ENCODE measurements around the gene SHMT2. TPM values are rescaled to one million over a fixed set of nuclear protein-coding genes. Genes with fewer than 3 reads are reported as not detected.
"Not testable (repeated sequence)": the region's sequence is repeated elsewhere in the genome, so short reads cannot be mapped to it uniquely, and the experiment has no call there.

Gene SHMT2
- total RNA-seq, 1 experiment from 2014 or later, result 160 TPM

DNA sequence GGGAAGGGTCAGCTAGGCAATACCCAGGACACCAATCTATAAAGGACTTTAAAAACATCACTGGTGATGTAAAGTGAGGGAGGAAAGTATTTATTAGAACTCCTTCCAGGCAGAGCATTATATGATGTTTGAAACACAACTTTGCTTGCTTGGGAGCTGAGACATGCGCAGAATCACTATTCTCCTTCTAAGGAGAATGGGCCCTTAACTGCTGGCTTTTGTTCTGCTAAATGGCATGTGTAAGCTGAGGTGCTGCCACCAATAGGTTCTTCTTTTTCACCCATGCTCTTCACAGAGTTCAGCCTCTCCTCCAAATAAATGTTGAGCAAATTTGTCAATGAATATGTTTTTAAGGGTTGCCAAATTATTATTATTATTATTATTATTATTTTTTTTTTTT is 17.5 kb downstream of the SHMT2 start:
- in situ Hi-C loops (cut with HindIII; ENCODE audit: low sequenced_read_pairs), result no loop called here
- no peak for DNase-seq (ENCODE audit: low spot score)

DNA sequence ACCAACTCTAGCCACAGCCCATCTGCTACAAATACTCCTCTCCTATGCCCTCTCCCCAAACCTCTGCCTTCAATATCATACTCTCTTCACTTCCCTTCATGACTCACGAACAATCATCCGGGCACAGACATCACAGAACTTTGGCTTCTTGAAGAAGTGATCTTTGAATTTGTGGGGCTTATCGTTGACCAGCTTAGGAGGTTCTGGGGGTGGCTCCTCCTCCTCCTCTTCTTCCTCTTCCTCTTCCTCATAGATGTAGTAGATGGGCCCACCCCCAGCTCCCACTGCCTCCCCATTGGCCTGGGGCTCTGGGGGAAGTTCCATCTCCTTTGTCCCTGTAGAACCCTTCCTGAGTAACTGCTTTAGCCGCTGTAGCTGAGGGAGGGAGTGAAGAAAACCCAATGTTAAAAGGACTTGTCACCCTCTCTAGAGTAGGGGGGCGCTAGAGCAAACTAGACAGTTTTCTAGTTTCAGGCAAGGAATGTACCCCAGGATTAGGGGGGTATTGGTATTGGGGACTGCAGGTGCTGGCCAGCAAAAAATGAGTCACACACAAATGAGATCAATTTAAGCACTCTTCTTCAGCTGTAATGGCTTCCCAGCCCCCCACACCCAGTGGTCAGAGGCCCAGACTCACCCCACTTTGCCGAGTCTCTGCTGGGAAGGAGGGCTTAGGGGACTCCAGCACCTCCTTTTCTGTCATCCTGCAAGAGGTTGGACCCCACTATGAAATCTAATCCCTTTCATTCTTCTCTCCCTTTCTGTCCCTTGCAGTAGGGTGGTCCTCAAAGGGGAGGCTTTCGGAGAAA is 19.6 kb downstream of the SHMT2 start:
- no peak for DNase-seq (ENCODE audit: low spot score)
- in situ Hi-C loops (cut with HindIII; ENCODE audit: low sequenced_read_pairs), result no loop called here

DNA sequence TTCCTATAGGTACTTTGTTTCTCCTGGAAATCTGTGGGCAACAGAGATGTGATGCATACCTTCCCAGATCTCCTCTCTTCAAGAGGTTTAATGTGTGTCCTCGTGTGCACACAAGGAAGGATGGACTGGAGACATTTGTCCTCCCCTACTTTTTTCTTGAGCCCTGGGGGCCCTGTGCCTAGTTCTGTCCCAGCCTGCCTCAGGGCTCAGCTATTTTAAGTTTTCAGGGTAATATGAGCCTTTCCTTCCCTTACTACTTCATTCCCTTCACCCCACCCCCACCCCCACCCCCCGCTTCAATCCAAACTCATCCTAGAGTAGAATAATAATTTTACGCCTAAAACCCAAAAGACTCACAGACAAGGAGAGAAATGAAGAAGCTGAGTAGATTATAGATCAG is 21.0 kb downstream of the SHMT2 start:
- no peak for DNase-seq (ENCODE audit: low spot score)
- in situ Hi-C loops (cut with HindIII; ENCODE audit: low sequenced_read_pairs), result no loop called here

DNA sequence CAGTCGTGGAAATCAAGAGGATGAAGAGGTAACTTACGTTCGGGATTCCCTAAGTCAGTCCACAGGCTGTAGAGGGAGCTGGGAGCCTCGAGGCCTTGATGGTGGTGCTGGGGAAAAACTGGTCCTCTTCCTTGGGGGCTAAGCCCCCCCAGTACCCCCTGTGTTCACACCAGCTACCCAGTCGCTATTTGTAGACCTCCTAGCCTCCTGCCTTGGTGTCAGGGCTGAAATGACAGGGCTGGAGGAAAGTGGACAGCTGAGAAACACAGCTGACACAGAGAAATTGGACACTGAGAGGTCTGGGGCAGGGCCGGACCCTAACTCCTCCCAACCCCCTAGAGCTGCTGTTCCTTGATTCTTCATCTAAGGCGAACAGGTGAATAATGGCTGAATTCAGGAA is 21.4 kb downstream of the SHMT2 start, which contains the start of gene STAC3:
STAC3 (minus strand) TSS at position 232 of the 400 bp plus-strand sequence. CDS start 1,551 bp downstream, outside the sequence.
- DNase-seq (ENCODE audit: low spot score), result no peak
- in situ Hi-C loops (cut with HindIII; ENCODE audit: low sequenced_read_pairs), result no loop called here

DNA sequence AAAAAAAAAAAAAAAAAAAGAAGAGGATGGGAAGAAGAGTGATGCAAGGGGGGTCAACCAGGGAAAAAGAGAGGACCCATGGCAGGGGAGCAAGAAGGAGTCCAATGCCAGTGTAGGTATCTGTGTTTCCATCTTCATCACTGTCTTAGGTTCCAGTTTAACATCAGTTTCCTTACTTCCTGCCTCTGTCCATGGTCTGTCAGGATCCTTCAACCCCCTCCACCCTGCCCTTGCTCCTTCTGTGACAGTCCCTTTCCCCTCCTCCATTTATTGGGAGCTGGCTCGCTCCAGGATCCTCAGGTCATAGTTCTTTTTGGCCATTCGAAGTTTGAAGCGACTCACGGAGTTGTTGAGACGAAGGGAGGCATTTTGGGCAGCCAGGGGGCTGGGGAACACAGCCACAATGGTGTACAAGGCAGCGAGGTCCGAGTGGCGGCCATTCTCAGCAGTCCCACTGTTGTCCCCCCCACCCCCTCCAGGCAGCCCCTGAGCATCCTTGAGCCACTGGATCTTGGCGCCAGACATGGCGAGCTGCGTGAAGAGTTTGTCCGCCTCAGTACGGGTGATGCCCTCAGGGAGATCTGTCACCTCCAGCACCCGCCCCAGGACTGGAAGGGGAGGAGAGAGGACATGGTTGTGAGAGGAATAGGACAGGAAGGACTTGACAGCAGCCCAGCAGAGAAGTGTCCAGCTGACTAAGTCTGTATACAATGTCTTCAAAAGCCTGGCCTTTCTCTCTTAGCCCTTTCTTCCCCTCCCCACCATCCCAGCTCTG is 25.2 kb downstream of the SHMT2 start:
- in situ Hi-C loops (cut with HindIII; ENCODE audit: low sequenced_read_pairs), result no loop called here
- no peak for DNase-seq (ENCODE audit: low spot score)

DNA sequence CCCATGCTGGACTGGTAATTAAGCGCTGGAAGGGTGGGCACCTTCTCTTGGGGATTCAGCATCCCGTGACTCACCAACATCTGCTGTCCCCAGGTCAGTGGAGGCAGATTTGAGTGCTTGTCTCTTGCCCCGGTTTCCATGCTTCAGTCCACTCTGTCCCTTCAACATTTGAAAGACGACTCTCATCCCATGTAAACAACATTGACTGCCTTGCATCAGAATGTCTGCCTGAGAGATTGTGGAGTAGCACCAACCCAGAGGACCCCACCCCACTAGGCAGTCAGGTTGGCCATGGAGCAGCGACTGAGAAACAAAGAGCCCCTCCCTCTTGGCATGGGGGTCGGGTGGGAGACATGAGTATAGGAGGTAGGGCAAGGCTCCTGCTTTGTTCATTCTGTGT is 26.4 kb downstream of the SHMT2 start:
- DNase-seq (ENCODE audit: low spot score), result no peak
- in situ Hi-C loops (cut with HindIII; ENCODE audit: low sequenced_read_pairs), result no loop called here

DNA sequence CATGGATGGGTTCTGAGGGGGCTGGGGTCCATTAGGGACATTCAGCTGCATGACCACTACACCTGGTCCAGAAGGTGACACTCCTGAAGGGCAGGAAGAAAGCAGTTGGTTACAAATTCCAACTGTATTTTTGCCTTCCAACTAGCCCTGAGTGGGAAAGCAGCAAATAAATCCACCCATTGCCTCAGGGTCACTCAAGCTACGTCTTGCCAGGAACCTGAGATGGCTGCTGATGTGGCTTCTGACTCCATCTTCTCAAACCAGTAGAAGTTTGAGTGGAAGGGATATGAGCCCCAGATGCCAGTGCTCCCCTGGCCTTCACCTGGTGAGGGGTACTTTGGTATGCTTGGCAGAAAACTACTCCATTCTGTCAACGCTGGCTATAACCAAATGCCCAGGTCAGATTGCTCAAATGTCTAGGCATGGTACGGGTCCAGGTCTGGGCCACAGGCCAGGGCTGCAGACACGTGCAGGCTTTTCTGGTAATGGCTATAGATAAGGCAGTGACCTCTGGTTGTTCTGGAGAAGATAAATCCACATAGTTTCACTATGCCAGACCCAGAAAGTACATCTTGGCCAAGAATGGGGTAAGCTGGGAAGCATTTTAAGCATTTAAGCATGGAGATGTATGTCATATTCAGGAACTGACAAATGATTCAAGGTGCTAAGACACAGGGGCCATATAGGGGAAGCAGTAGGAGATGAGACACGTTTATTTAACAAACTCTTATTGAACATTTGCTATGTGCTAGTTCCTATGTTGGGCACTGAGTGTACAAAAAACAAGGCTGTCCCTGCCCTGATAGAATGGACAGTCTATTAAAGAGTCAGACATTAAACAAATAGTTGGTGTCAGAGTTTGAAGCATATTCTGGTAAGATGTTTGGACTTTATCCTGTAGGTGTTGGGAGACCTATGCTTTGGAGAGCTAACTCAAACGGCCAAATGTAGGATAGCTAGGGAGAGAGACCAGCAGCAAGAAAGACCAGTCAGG is 29.8 kb downstream of the SHMT2 start:
- DNase-seq (ENCODE audit: low spot score), result no peak
- in situ Hi-C loops (cut with HindIII; ENCODE audit: low sequenced_read_pairs), result no loop called here

DNA sequence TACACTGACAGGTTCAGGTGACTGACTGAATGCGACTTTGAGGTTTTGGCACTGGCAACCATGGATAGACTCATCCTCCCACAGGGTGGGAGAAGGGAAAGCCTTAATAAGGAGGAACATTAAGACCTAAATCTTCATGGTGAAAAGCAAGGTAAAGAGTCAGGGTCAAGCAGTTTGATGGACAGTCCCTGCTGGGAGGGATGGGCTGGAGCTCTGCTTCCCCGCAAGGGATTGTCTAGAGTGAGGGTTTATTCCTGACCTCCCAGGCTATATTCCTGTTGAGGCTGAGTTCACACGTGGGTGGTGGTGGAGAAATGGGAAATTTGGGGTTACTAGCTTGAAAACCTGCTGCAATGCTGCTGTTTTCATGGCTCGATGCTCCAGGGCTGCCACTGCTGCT is 30.9 kb downstream of the SHMT2 start:
- DNase-seq (ENCODE audit: low spot score), result no peak
- in situ Hi-C loops (cut with HindIII; ENCODE audit: low sequenced_read_pairs), result no loop called here

DNA sequence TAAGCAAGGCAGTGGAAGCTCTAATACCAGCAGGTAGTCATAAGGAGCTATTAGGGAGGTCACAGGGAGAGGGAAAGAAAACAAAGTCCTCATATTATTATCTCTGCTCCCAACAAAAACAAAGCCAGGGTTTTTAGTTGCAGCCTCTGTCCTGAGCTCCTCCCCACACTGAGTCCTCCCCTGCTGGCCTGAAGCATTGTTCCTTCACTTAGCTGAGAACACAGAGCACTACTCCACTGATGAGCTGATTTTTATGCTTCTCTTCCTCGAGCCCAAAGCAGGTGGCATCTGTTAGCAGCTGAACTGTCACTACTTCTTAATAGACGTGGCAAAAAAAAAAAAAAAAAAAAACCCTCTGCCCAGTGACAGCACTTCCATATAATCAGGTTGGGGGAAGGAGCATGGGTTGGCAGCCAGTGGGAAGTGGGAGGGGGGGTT is 31.9 kb downstream of the SHMT2 start:
- peak; percentile 71 for DNase-seq (ENCODE audit: low spot score)
- in situ Hi-C loops (cut with HindIII; ENCODE audit: low sequenced_read_pairs), result no loop called here

DNA sequence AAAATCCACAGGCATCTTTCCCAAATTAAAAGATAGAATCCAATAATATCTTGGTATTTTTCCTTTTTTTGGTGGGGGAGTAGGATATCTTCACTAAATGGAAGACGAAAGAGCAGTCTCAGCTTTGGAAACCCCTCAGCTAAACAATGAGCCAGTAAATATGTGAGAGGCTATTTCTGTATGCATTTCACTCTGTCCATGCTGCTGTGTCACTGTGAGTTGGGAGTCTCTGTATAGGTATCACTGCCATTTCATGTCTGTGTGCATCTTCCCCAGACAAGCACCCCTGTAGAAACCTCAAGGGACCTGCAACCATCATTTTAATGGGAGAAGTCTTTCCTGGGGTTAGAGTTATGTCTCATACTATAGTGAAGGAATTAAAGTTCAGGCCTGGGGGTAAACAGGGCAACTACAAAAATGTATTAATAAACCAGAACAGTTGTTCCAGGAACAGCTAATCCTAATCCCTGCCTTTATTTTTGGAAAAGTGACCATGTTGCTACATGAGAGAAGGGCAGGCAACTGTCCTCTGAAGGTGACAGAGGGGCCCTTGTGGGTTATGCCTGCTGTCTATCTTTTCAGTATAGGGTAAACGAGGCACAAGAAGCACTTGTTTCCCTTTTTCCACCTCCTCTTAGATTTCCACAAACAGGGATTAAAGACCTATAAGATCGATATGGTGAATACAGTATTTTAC is 32.8 kb downstream of the SHMT2 start:
- no peak for DNase-seq (ENCODE audit: low spot score)

DNA sequence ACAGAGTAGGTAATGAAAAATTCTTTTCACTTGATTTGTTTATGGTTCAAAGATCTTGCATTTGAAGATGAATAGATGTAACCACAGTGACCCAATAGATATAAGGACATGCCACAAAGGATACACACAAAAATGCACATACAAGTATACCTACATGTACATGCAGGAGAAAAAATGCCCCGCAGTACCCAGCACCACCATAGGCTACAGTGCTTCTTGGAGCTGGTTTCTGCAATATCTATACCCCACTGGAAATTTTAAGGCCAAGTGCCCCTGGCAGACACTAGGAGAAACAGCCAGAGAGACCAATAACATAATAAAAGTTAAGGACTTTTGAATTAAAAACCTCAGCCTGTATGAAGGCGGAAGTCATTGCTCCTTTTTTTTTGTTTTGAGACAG is 33.6 kb downstream of the SHMT2 start:
- in situ Hi-C loops (cut with HindIII; ENCODE audit: low sequenced_read_pairs), result no loop called here
- DNase-seq (ENCODE audit: low spot score), result no peak

More for the DNA sequence above, 32.8 kb downstream of the SHMT2 start:
- in situ Hi-C loops (cut with HindIII; ENCODE audit: low sequenced_read_pairs), result no loop called here

DNA sequence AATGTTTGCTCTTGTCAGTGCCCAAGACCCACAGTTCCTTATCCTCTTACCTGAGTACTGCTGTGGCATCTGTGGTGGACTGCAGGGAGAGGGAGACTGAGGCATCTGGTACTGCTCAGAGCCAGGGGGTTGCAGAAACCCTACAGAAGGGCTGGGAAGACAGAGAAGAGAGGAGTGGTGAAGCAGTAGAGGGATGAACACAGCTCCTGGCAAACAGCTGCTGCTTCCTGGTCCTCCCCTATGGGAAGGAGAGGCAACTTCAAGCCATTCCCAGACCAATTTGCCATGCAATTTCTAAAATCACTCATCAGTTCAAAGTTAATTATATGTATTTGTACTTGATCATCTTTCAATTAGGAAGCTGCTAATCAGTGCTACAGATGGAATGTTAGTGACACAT is 37.2 kb downstream of the SHMT2 start:
- in situ Hi-C loops (cut with HindIII; ENCODE audit: low sequenced_read_pairs), result no loop called here
- no peak for DNase-seq (ENCODE audit: low spot score)

DNA sequence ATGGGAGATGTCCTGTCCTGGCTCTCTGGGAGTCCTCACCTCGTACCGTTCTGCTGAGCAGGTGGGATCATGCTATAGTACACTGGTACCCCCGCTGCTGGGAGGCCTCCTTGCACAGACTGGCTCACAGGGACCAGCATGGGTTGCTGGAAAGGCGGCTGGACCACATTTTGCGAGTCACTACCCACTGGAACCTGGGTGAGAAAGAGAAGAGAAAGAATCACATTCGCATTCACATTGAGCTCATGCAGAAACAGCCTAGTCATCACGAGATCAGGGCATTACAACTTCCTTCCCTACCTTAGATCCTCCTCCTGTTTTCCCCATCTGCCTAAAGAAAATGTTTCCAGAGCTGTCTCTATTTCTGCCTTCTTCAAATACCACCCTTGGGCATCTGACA is 38.8 kb downstream of the SHMT2 start:
- no peak for DNase-seq (ENCODE audit: low spot score)
- in situ Hi-C loops (cut with HindIII; ENCODE audit: low sequenced_read_pairs), result no loop called here

DNA sequence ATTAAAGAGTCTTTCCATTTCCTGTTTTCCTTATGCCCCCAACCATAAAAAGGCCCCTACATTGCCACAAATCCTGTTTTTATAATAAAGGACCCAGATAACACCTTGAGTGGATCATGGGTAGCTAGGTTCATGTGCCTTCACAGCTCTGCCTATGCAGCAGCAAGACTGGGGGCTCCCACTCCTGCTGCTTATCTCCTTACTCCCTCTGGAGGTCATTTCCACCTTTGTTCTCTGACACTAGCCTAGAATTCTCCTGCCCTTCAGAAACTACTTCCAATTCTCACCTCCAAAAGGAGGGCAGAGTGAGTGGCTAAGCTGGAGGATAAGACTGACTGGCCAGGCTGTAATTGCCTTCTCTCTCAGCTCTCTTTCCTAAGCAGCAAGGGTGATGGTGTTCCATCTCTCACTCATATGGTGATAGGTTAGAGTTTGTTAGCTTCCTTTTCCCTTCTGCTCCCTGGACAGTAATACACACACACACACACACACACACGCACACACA is 41.5 kb downstream of the SHMT2 start:
- DNase-seq (ENCODE audit: low spot score), result peak; percentile 20
- in situ Hi-C loops (cut with HindIII; ENCODE audit: low sequenced_read_pairs), result no loop called here

DNA sequence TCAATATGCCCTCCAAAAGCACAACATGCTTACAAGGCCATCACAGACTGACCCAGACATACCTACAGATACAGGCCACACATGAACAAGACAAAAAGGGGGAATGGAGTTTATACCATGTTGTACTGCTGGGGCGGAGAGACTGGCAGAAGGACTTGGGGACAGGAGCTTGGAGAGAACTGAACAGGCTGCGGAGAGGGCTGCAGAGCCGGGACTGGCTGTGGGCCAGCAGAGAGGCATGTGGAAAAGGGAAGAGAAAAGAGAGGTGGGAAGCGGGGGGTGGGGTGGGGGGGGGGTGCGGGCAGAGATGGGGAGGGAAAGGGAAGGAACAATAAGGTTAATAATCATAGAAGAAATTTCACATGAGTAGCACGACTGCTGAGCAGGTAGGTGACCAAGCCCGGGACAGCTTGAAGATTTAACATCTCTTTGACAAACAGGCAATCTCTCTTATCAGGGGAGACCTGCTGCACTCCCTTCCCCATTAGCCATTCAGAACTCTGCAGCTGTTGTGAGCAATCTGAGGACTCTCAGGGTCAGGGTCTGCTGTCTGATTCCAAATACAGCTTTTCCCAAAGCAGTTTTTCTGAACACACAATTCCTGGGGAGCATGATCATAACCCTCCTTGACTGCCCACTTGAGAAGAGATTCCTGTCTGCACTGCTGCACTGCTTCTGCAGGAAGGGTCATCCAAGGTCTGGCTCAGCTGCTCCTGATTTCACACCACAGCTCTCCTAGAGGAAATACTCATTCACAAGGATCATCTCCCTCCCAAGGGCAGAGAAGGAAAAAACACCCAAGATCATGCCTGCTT is 43.0 kb downstream of the SHMT2 start:
- DNase-seq (ENCODE audit: low spot score), result peak; percentile 60
- in situ Hi-C loops (cut with HindIII; ENCODE audit: low sequenced_read_pairs), result no loop called here

DNA sequence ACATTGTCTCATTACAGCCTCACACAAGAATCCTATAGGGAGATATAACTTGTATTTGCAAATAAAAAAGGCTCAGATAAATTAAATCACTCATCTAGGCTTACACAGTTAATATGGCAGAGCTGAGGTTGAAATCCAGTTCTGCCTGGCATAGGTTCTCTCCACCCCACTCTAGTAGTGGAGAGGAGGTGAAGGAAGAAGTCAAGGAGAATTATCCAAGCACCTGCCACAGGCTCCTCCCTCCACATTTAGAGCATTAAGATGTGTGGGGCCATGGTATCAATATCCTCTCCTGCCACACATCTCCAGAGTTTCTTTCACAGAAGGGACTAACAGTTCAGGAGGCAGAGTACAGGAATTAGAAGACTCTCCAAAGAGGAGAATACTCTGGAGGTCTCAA is 44.0 kb downstream of the SHMT2 start:
- no peak for DNase-seq (ENCODE audit: low spot score)
- in situ Hi-C loops (cut with HindIII; ENCODE audit: low sequenced_read_pairs), result no loop called here

DNA sequence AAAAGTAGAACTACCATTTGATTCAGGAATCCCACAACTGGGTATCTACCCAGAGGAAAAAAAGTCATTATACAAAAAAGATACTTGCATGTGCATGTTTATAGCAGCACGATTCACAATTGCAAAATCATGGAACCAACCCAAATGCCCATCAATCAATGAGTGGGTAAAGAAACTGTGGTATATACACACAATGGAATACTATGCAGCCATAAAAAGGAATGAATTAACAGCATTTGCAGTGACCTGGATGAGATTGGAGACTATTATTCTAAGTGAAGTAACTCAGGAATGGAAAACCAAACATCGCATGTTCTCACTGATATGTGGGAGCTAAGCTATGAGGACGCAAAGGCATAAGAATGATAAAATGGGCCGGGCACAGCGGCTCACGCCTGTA is 46.7 kb downstream of the SHMT2 start:
- in situ Hi-C loops (cut with HindIII; ENCODE audit: low sequenced_read_pairs), result not testable (repeated sequence)

More for the DNA sequence above, 46.7 kb downstream of the SHMT2 start:
- DNase-seq (ENCODE audit: low spot score), result not testable (repeated sequence)

All from G401 (cell line).